ENCODE results near the gene GIPC1.

GIPC1 gene

GRCh38 chr19:14434543-14435319 is 61.2 kb downstream of the GIPC1 start:
- no peak for DNase-seq (ENCODE audit: low read depth)

- no peak for DNase-seq (ENCODE audit: low read depth)
Measured at GRCh38 chr19:14433554-14434501, 62.1 kb downstream of the GIPC1 start.

GRCh38 chr19:14432791-14433553 is 63.0 kb downstream of the GIPC1 start, which contains the start of gene PKN1:
TSS of gene PKN1 (plus strand) at chr19:14433306. CDS start at chr19:14433522, 216 bp downstream.
- no peak for DNase-seq (ENCODE audit: low read depth)

GRCh38 chr19:14430712-14431111 is 65.2 kb downstream of the GIPC1 start:
- no peak for DNase-seq (ENCODE audit: low read depth)

- no peak for DNase-seq (ENCODE audit: low read depth)
Measured at GRCh38 chr19:14428882-14429416, 67.0 kb downstream of the GIPC1 start.

Measured in stimulated activated CD8-positive, alpha-beta memory T cell treated with anti-CD3 and anti-CD28 coated beads, Interleukin-15, amount 100 ng/mL, for 1 hour (primary cell).